Panc1 (cell line): ENCODE measurements around the gene NUDCD2. TPM values are rescaled to one million over a fixed set of nuclear protein-coding genes. Genes with fewer than 3 reads are reported as not detected.

ENCODE experiments used
- ATAC-seq: fragments of 200-7000 bp; cut with Tn5 transposase; 2 replicates; pipeline ENCODE4 v1.9.1; 2020; ENCODE audit warnings: mild to moderate bottlenecking, moderate library complexity
- BruUV-seq: library from RNA; stranded (reverse); fragments of 400-500 nt; replicated peaks from 2 replicates; lab custom pipeline; 2021; lab: Mats Ljungman, UMichigan
- CTCF ChIA-PET: fragments of 300-600 bp; sonication (Branson Sonifier 250); formaldehyde crosslinking; loops from one replicate; lab custom pipeline; 2022; ENCODE audit warnings: antibody characterized with exemption; lab: Charles Lee
- POLR2A ChIA-PET: fragments of 300-600 bp; sonication (Branson Sonifier 250); formaldehyde crosslinking; loops from one replicate; lab custom pipeline; 2022; ENCODE audit warnings: antibody characterized with exemption; lab: Charles Lee
- DNase-seq: peaks from one replicate; pipeline ENCODE4 v3.0.0-alpha.2; 2010; ENCODE audit warnings: low read depth, low spot score
- H3K27ac ChIP-seq: 2 replicates; pipeline ENCODE4 v1.5.1; 2011; ENCODE audit warnings: mild to moderate bottlenecking, low read length, inconsistent platforms
- H3K27me3 ChIP-seq: fragments of 200-500 bp; sonication (Bioruptor generic); 2 replicates; pipeline ENCODE4 v1.6.0; 2014; ENCODE audit warnings: low read length, inconsistent platforms; ENCODE audit not compliant: control insufficient read depth, insufficient read depth
- H3K36me3 ChIP-seq: fragments of 200-500 bp; sonication (Bioruptor generic); 2 replicates; pipeline ENCODE4 v1.5.1; 2014; ENCODE audit warnings: inconsistent platforms, mild to moderate bottlenecking, low read length, moderate library complexity; ENCODE audit not compliant: control insufficient read depth, insufficient read depth
- H3K4me1 ChIP-seq: 2 replicates; pipeline ENCODE4 v1.5.1; 2011; ENCODE audit warnings: inconsistent platforms, mild to moderate bottlenecking, low read length, moderate library complexity; ENCODE audit not compliant: control insufficient read depth, insufficient read depth
- H3K4me3 ChIP-seq, 2 experiments: 2 replicates each; pipeline ENCODE4 v1.5.1; 2011 to 2012; ENCODE audit warnings: low read depth in 2 of 2, low read length in 2 of 2, mild to moderate bottlenecking in 2 of 2, inconsistent platforms in 1 of 2, moderate library complexity in 1 of 2
- H3K9me3 ChIP-seq: fragments of 200-500 bp; sonication (Bioruptor generic); 2 replicates; pipeline ENCODE4 v1.5.1; 2014; ENCODE audit warnings: low read depth, mild to moderate bottlenecking, inconsistent platforms, low read length, moderate library complexity; ENCODE audit not compliant: control insufficient read depth, insufficient read depth
- CTCF ChIP-seq: fragments of 450-650 bp; IDR thresholded peaks from 2 replicates; pipeline ENCODE4 v1.5.1; 2017; ENCODE audit warnings: mild to moderate bottlenecking
- POLR2AphosphoS5 ChIP-seq: IDR thresholded peaks from 2 replicates; pipeline ENCODE4 v1.6.1; 2012; ENCODE audit warnings: mild to moderate bottlenecking, low read depth, low read length, moderate library complexity
- REST ChIP-seq, 2 experiments: IDR thresholded peaks; 2 replicates each; pipeline ENCODE4 v1.6.1; 2011 to 2012; ENCODE audit warnings: low read depth in 2 of 2, control low read depth in 1 of 2, low read length in 1 of 2, mild to moderate bottlenecking in 1 of 2, moderate library complexity in 1 of 2; ENCODE audit not compliant: insufficient read depth in 1 of 2
- SIN3A ChIP-seq: IDR thresholded peaks from 2 replicates; pipeline ENCODE4 v1.6.1; 2012; ENCODE audit warnings: low read depth, mild to moderate bottlenecking, low read length, moderate library complexity, borderline replicate concordance; ENCODE audit not compliant: insufficient read depth
- TCF7L2 ChIP-seq: IDR thresholded peaks from 2 replicates; pipeline ENCODE4 v1.6.1; 2011; ENCODE audit warnings: mild to moderate bottlenecking, low read depth, low read length, inconsistent platforms
- in situ Hi-C: cut with HindIII; loops from 2 replicates; pipeline ENCODE4 v1.10.0; 2016; ENCODE audit warnings: low sequenced_read_pairs, low pct_unique_long_range_greater_than_20kb
- intact Hi-C: fragments of 100-400 bp; cut with micrococcal nuclease; formaldehyde crosslinking; loops from one replicate; pipeline ENCODE4 v1.10.0; 2022; ENCODE audit not compliant: unreplicated experiment
- total RNA-seq: library from RNA; stranded (reverse); gene quantifications from one replicate; pipeline ENCODE4 v1.2.1, GENCODE V29; 2021; ENCODE audit not compliant: unreplicated experiment

Gene NUDCD2
- total RNA-seq, 1 experiment from 2014 or later, result 58.6 TPM

GRCh38 chr5:163489055-163489744, 29.3 kb upstream of the NUDCD2 start:
- H3K4me3 ChIP-seq, result no peak overlapping the region
- TF ChIP-seq TCF7L2 (no peak), CTCF (peak; percentile 45)
- in situ Hi-C loops (no loop called here), intact Hi-C loops (no loop called here)
- no peaks in the 10 kb centered on the region for H3K9me3 ChIP-seq
- DNase-seq, result no peak
- peaks cover 24% of the 10 kb centered on the region for H3K36me3 ChIP-seq
- POLR2A ChIA-PET, result no interaction called here
- BruUV-seq, result no TSS peak
- H3K27me3 ChIP-seq, result no peaks in the 10 kb centered on the region
- no peaks in the 10 kb centered on the region for H3K4me1 ChIP-seq
- CTCF ChIA-PET, result no interaction called here
- peak; percentile 75 for ATAC-seq
- H3K27ac ChIP-seq, result no peak overlapping the region

GRCh38 chr5:163478982-163479271, 19.0 kb upstream of the NUDCD2 start:
- no TSS peak for BruUV-seq
- ATAC-seq (no peak), DNase-seq (no peak)
- in situ Hi-C loops (no loop called here), intact Hi-C loops (no loop called here)
- no peaks in the 10 kb centered on the region for H3K9me3 ChIP-seq
- peaks cover 55% of the 10 kb centered on the region for H3K36me3 ChIP-seq
- H3K4me3 ChIP-seq, result no peak overlapping the region
- no peaks in the 10 kb centered on the region; the same call in 1 of the 2 replicates for H3K4me1 ChIP-seq
- no peak for TF ChIP-seq CTCF
- no peak overlapping the region for H3K27ac ChIP-seq
- CTCF ChIA-PET, result no interaction called here
- no peaks in the 10 kb centered on the region for H3K27me3 ChIP-seq
- POLR2A ChIA-PET, result no interaction called here

GRCh38 chr5:163478126-163478981, 18.5 kb upstream of the NUDCD2 start:
- Histone ChIP-seq H3K27ac (no peak overlapping the region), H3K9me3 (no peaks in the 10 kb centered on the region), H3K4me1 (no peaks in the 10 kb centered on the region; the same call in 1 of the 2 replicates), H3K36me3 (peaks cover 55% of the 10 kb centered on the region), H3K4me3 (no peak overlapping the region), H3K27me3 (no peaks in the 10 kb centered on the region)
- ATAC-seq, result no peak
- no TSS peak for BruUV-seq
- in situ Hi-C loops (no loop called here), intact Hi-C loops (no loop called here)
- POLR2A ChIA-PET, result no interaction called here
- TF ChIP-seq SIN3A (no peak), REST (IDR thresholded peaks at IDR 0.05; ENCODE audit: insufficient read depth in 1 of 2, low read depth in 2 of 2, low read length in 1 of 2) (no peak), POLR2AphosphoS5 (no peak)
- no peak for DNase-seq
- CTCF ChIA-PET, result no interaction called here
